ENCODE data around the gene CNNM4. TPM values are rescaled to one million over a fixed set of nuclear protein-coding genes. Genes with fewer than 3 reads are reported as not detected.

CNNM4 gene
- polyA plus RNA-seq, 1 donor from 2014 or later: 7.5 TPM

DNA sequence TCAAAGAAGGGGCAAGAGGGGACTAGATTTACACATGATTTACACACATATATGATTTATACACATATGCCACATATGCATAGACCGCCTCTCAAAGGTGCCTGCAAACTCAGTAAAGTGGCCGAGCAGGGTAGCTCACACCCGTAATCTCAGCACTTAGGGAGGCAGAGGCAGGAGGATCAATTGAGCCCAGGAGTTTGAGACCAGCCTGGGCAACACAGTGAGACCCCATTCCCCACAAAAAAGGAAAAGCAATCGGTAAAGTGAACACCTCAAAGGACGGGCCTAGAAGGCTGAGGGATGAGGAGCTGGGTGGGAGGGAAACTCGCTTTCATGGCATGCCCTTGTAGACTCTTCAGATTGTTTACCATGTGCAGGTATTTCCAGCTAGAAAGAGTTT, 92.0 kb downstream of the CNNM4 start:
- Histone ChIP-seq H3K27ac (ENCODE audit: low read length) (no peak overlapping the region), H4K20me1 (ENCODE audit: insufficient read depth) (no peaks in the 10 kb centered on the region), H3K27me3 (ENCODE audit: insufficient read depth, low read depth, low read length) (no peaks in the 10 kb centered on the region), H2AFZ (ENCODE audit: low read depth, low read length) (no peak overlapping the region), H3K9me3 (ENCODE audit: low read length) (no peaks in the 10 kb centered on the region), H3F3A (ENCODE audit: insufficient read depth, low read length, poor library complexity, severe bottlenecking) (no peaks in the 10 kb centered on the region), H3K36me3 (ENCODE audit: insufficient read depth, low read length) (peaks cover 4% of the 10 kb centered on the region), H3K79me2 (replicated peaks; ENCODE audit: insufficient read depth, low read length) (peaks cover 26% of the 10 kb centered on the region), H3K9me2 (ENCODE audit: insufficient read depth, low read length) (no peaks in the 10 kb centered on the region), H3K4me2 (ENCODE audit: low read length) (no peak overlapping the region), H3K9ac (ENCODE audit: low read length) (no peak overlapping the region), H3K4me3 (ENCODE audit: low read length) (no peak overlapping the region)
- TF ChIP-seq SMC3 (conservative IDR thresholded peaks at IDR 0.05; ENCODE audit: poor library complexity) (no peak), POLR2AphosphoS5 (IDR thresholded peaks at IDR 0.05) (no peak), MXI1 (conservative IDR thresholded peaks at IDR 0.05; ENCODE audit: poor library complexity, severe bottlenecking) (no peak), EZH2 (IDR thresholded peaks at IDR 0.05; ENCODE audit: borderline replicate concordance, insufficient read depth, low read length, poor library complexity, severe bottlenecking) (no peak), RAD21 (conservative IDR thresholded peaks at IDR 0.05) (no peak), TAF1 (IDR thresholded peaks at IDR 0.05; ENCODE audit: low read depth) (no peak), EP300 (conservative IDR thresholded peaks at IDR 0.05; ENCODE audit: poor library complexity, severe bottlenecking) (no peak), REST (IDR thresholded peaks at IDR 0.05; ENCODE audit: borderline replicate concordance) (no peak)
- TF ChIP-seq, protein P1, sequence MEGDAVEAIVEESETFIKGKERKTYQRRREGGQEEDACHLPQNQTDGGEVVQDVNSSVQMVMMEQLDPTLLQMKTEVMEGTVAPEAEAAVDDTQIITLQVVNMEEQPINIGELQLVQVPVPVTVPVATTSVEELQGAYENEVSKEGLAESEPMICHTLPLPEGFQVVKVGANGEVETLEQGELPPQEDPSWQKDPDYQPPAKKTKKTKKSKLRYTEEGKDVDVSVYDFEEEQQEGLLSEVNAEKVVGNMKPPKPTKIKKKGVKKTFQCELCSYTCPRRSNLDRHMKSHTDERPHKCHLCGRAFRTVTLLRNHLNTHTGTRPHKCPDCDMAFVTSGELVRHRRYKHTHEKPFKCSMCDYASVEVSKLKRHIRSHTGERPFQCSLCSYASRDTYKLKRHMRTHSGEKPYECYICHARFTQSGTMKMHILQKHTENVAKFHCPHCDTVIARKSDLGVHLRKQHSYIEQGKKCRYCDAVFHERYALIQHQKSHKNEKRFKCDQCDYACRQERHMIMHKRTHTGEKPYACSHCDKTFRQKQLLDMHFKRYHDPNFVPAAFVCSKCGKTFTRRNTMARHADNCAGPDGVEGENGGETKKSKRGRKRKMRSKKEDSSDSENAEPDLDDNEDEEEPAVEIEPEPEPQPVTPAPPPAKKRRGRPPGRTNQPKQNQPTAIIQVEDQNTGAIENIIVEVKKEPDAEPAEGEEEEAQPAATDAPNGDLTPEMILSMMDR (IDR thresholded peaks at IDR 0.05; ENCODE audit: poor library complexity, severe bottlenecking): no peak

DNA sequence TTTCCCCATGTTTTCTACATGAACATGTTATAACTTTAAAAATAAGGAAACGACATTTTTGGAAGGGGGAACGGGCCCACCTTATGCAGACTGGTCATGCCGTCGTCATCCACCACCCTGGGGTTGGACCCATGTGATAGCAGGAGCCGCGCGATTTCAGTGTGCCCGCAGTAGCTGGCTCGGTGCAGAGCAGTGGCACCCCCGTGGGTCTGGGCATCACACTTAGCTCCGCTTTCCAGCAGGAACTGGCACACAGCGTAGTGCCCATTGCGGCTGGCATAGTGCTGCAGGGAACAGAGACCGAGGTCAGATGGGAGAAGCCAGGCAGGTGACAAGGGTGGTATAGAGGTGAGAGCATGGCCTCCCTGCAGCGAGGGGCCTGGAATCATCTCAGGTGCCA, 92.6 kb downstream of the CNNM4 start:
- Histone ChIP-seq H4K20me1 (ENCODE audit: insufficient read depth) (no peaks in the 10 kb centered on the region), H2AFZ (ENCODE audit: low read depth, low read length) (no peak overlapping the region), H3K9ac (ENCODE audit: low read length) (no peak overlapping the region), H3K4me3 (ENCODE audit: low read length) (no peak overlapping the region), H3K79me2 (replicated peaks; ENCODE audit: insufficient read depth, low read length) (peaks cover 26% of the 10 kb centered on the region), H3K9me3 (ENCODE audit: low read length) (no peaks in the 10 kb centered on the region), H3K4me2 (ENCODE audit: low read length) (no peak overlapping the region), H3K27me3 (ENCODE audit: insufficient read depth, low read depth, low read length) (no peaks in the 10 kb centered on the region), H3K9me2 (ENCODE audit: insufficient read depth, low read length) (no peaks in the 10 kb centered on the region), H3K36me3 (ENCODE audit: insufficient read depth, low read length) (peaks cover 4% of the 10 kb centered on the region), H3K27ac (ENCODE audit: low read length) (no peak overlapping the region), H3F3A (ENCODE audit: insufficient read depth, low read length, poor library complexity, severe bottlenecking) (no peaks in the 10 kb centered on the region)
- no peak for TF ChIP-seq TAF1 (IDR thresholded peaks at IDR 0.05; ENCODE audit: low read depth)
- no peak for TF ChIP-seq POLR2AphosphoS5 (IDR thresholded peaks at IDR 0.05)
